ENCODE data around the gene MEN1.
A peak's percentile ranks its signal among the peaks of the same experiment; 100 is the strongest.
"Not testable (repeated sequence)": the region's sequence is repeated elsewhere in the genome, so short reads cannot be mapped to it uniquely, and the experiment has no call there.

MEN1 gene

GRCh38 chr11:64850979-64851567 is 40.7 kb upstream of the MEN1 start:
- DNase-seq = peak in 1 of 2 experiments; percentile 43

GRCh38 chr11:64849598-64850356 is 39.4 kb upstream of the MEN1 start:
- DNase-seq = no peak

More at GRCh38 chr11:64850979-64851567, 40.7 kb upstream of the MEN1 start:
- TF ChIP-seq POLR2A (IDR thresholded peaks at IDR 0.05; ENCODE audit: low read length) (no peak), GATA1 (IDR thresholded peaks at IDR 0.05; ENCODE audit: low read depth, low read length) (no peak)

GRCh38 chr11:64848826-64849597 is 38.7 kb upstream of the MEN1 start:
- DNase-seq = no peak

More at GRCh38 chr11:64849598-64850356, 39.4 kb upstream of the MEN1 start:
- no peak for TF ChIP-seq POLR2A (IDR thresholded peaks at IDR 0.05; ENCODE audit: low read length)
- TF ChIP-seq GATA1 (IDR thresholded peaks at IDR 0.05; ENCODE audit: low read depth, low read length) = no peak

GRCh38 chr11:64848214-64848825 is 38.0 kb upstream of the MEN1 start:
- no peak for TF ChIP-seq GATA1 (IDR thresholded peaks at IDR 0.05; ENCODE audit: low read depth, low read length)
- TF ChIP-seq POLR2A (IDR thresholded peaks at IDR 0.05; ENCODE audit: low read length) = no peak
- peak; percentile 69 to 73 for DNase-seq

More at GRCh38 chr11:64848826-64849597, 38.7 kb upstream of the MEN1 start:
- TF ChIP-seq GATA1 (IDR thresholded peaks at IDR 0.05; ENCODE audit: low read depth, low read length) (no peak), POLR2A (IDR thresholded peaks at IDR 0.05; ENCODE audit: low read length) (no peak)

GRCh38 chr11:64846998-64847666 is 36.8 kb upstream of the MEN1 start:
- TF ChIP-seq GATA1 (IDR thresholded peaks at IDR 0.05; ENCODE audit: low read depth, low read length) (no peak), POLR2A (IDR thresholded peaks at IDR 0.05; ENCODE audit: low read length) (no peak)
- peak; percentile 89 to 95 for DNase-seq

GRCh38 chr11:64845776-64846129 is 35.4 kb upstream of the MEN1 start:
- DNase-seq = not testable (repeated sequence)

- peak in 1 of 2 experiments; percentile 51 for DNase-seq
- no peak for TF ChIP-seq GATA1 (IDR thresholded peaks at IDR 0.05; ENCODE audit: low read depth, low read length)
- TF ChIP-seq POLR2A (IDR thresholded peaks at IDR 0.05; ENCODE audit: low read length) = no peak
Measured at GRCh38 chr11:64845129-64845775, 34.9 kb upstream of the MEN1 start.

- DNase-seq = peak; percentile 82 to 89
- no peak for TF ChIP-seq POLR2A (IDR thresholded peaks at IDR 0.05; ENCODE audit: low read length)
Measured at GRCh38 chr11:64844330-64845128, 34.2 kb upstream of the MEN1 start, which contains the start of gene CDC42BPG. TSS of gene CDC42BPG (minus strand) at chr11:64844653. CDS start at chr11:64844569, 84 bp downstream.

GRCh38 chr11:64843686-64844329 is 33.5 kb upstream of the MEN1 start:
- TF ChIP-seq GATA1 (IDR thresholded peaks at IDR 0.05; ENCODE audit: low read depth, low read length) (no peak), POLR2A (IDR thresholded peaks at IDR 0.05; ENCODE audit: low read length) (no peak)
- DNase-seq = no peak

- no peak for DNase-seq
- TF ChIP-seq GATA1 (IDR thresholded peaks at IDR 0.05; ENCODE audit: low read depth, low read length) (no peak), POLR2A (IDR thresholded peaks at IDR 0.05; ENCODE audit: low read length) (no peak)
Measured at GRCh38 chr11:64842851-64843685, 32.7 kb upstream of the MEN1 start.

- DNase-seq = no peak
- no peak for TF ChIP-seq GATA1 (IDR thresholded peaks at IDR 0.05; ENCODE audit: low read depth, low read length)
Measured at GRCh38 chr11:64842366-64842759, 32.0 kb upstream of the MEN1 start.

All from erythroblast (primary cell).